NCI-H2227 (cell line): ENCODE results near the gene IFNK.

ENCODE experiments used
- DNase-seq: peaks from one replicate; lab custom pipeline; 2025; ENCODE audit not compliant: unreplicated experiment; lab: John Stamatoyannopoulos, UW

IFNK gene

GRCh38 chr9:27510780-27511179 is 13.3 kb upstream of the IFNK start:
- DNase-seq = no peak

- DNase-seq = no peak
Measured at GRCh38 chr9:27511771-27512170, 12.3 kb upstream of the IFNK start.

- no peak for DNase-seq
Measured at GRCh38 chr9:27514551-27514950, 9.5 kb upstream of the IFNK start.

- no peak for DNase-seq
Measured at GRCh38 chr9:27518006-27518405, 6.1 kb upstream of the IFNK start.

GRCh38 chr9:27518809-27519208 is 5.3 kb upstream of the IFNK start:
- no peak for DNase-seq

- DNase-seq = no peak
Measured at GRCh38 chr9:27519466-27520465, 4.3 kb upstream of the IFNK start.

GRCh38 chr9:27520986-27521385 is 3.1 kb upstream of the IFNK start:
- no peak for DNase-seq

- DNase-seq = no peak
Measured at GRCh38 chr9:27523141-27523540, 949 bp upstream of the IFNK start.

- DNase-seq = no peak
Measured at GRCh38 chr9:27527702-27528075, 3.6 kb downstream of the IFNK start.

GRCh38 chr9:27528076-27528885 is 4.2 kb downstream of the IFNK start:
- peak; percentile 17 for DNase-seq

- DNase-seq = peak; percentile 8
Measured at GRCh38 chr9:27528886-27529315, 4.8 kb downstream of the IFNK start.

- peak; percentile 73 for DNase-seq
Measured at GRCh38 chr9:27529316-27530278, 5.5 kb downstream of the IFNK start, which contains the start of gene MOB3B. Gene MOB3B, minus strand, starts transcription at chr9:27529814. Its CDS starts 74,264 bp downstream, at chr9:27455550.

GRCh38 chr9:27530915-27531755 is 7.0 kb downstream of the IFNK start:
- DNase-seq = no peak

GRCh38 chr9:27532046-27532445 is 8.0 kb downstream of the IFNK start:
- DNase-seq = no peak

GRCh38 chr9:27533311-27533710 is 9.2 kb downstream of the IFNK start:
- DNase-seq = no peak

GRCh38 chr9:27534131-27534530 is 10.0 kb downstream of the IFNK start:
- DNase-seq = no peak

GRCh38 chr9:27534658-27535209 is 10.6 kb downstream of the IFNK start:
- DNase-seq = no peak

GRCh38 chr9:27535701-27536118 is 11.6 kb downstream of the IFNK start:
- no peak for DNase-seq

GRCh38 chr9:27536168-27536567 is 12.1 kb downstream of the IFNK start:
- DNase-seq = no peak
